EH (cell line): ENCODE measurements around the gene CNKSR3.

Source experiments
- DNase-seq: peaks from one replicate; pipeline ENCODE4 v3.0.0-alpha.2; 2015; ENCODE audit warnings: low read depth

The CNKSR3 gene

GRCh38 chr6:154502553-154502952, 7.9 kb downstream of the CNKSR3 start:
- no peak for DNase-seq

- no peak for DNase-seq
Observed at GRCh38 chr6:154501578-154501868, 9.0 kb downstream of the CNKSR3 start.

- no peak for DNase-seq
Observed at GRCh38 chr6:154500769-154501577, 9.5 kb downstream of the CNKSR3 start.

GRCh38 chr6:154499855-154500589, 10.5 kb downstream of the CNKSR3 start:
- no peak for DNase-seq

- DNase-seq, result no peak
Observed at GRCh38 chr6:154498340-154498934, 12.0 kb downstream of the CNKSR3 start.

GRCh38 chr6:154496793-154497517, 13.5 kb downstream of the CNKSR3 start:
- DNase-seq, result no peak

- DNase-seq, result no peak
Observed at GRCh38 chr6:154496186-154496585, 14.3 kb downstream of the CNKSR3 start.

GRCh38 chr6:154494592-154495311, 15.7 kb downstream of the CNKSR3 start:
- no peak for DNase-seq

- peak; percentile 48 for DNase-seq
Observed at GRCh38 chr6:154491567-154492470, 18.7 kb downstream of the CNKSR3 start.

- no peak for DNase-seq
Observed at GRCh38 chr6:154489822-154490221, 20.7 kb downstream of the CNKSR3 start.

GRCh38 chr6:154488802-154489437, 21.6 kb downstream of the CNKSR3 start:
- peak; percentile 71 for DNase-seq

- peak; percentile 63 for DNase-seq
Observed at GRCh38 chr6:154488248-154488593, 22.3 kb downstream of the CNKSR3 start.

- peak; percentile 12 for DNase-seq
Observed at GRCh38 chr6:154487367-154488247, 22.9 kb downstream of the CNKSR3 start.

- DNase-seq, result no peak
Observed at GRCh38 chr6:154485815-154486214, 24.7 kb downstream of the CNKSR3 start.

GRCh38 chr6:154484942-154485341, 25.5 kb downstream of the CNKSR3 start:
- peak; percentile 19 for DNase-seq

- DNase-seq, result no peak
Observed at GRCh38 chr6:154482858-154483257, 27.6 kb downstream of the CNKSR3 start.

- DNase-seq, result no peak
Observed at GRCh38 chr6:154481521-154482013, 28.9 kb downstream of the CNKSR3 start.

- peak; percentile 50 for DNase-seq
Observed at GRCh38 chr6:154479771-154480639, 30.5 kb downstream of the CNKSR3 start.
